ENCODE results near the gene SC5D. TPM values are rescaled to one million over a fixed set of nuclear protein-coding genes. Genes with fewer than 3 reads are reported as not detected.

SC5D gene
- total RNA-seq, 1 donor: 63.7 TPM

DNA sequence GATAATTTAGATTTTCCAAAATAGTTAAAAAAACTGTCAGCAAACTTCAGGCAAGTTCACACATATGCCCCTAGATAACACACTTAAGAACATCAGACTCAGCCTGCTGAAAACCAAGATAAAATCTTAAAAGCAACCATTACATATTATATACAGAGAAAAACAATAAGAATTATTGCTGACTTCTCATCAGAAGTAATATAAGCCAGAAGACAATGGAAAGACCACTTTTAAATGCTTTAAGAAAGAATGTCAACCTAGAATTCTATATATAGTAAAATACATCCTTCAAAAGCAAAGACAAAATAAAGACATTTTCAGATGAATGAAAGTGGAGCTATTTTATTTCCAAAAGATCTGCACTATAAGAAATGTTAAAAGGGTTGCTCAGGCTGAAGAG lies 37.8 kb upstream of the SC5D start:
- H3K79me2 ChIP-seq (ENCODE audit: insufficient read depth, low read length): no peaks in the 10 kb centered on the region
- H3K4me2 ChIP-seq (ENCODE audit: insufficient read depth, low read length): no peak overlapping the region
- peaks cover 3% of the 10 kb centered on the region for H3K4me1 ChIP-seq (ENCODE audit: insufficient read depth, low read length)
- no peaks in the 10 kb centered on the region for H3K27me3 ChIP-seq (ENCODE audit: insufficient read depth, low read length)
- H3K36me3 ChIP-seq (ENCODE audit: insufficient read depth, low read length): no peaks in the 10 kb centered on the region
- no peak for DNase-seq (ENCODE audit: insufficient read length, low spot score, missing footprints)
- TF ChIP-seq CTCF (IDR thresholded peaks at IDR 0.05; ENCODE audit: extremely low read depth, low read depth, low read length): no peak
- no peak overlapping the region for H3K4me3 ChIP-seq (ENCODE audit: insufficient read depth, low read length)
- H3K27ac ChIP-seq (ENCODE audit: low read depth, low read length): no peak overlapping the region
- no peaks in the 10 kb centered on the region for H4K20me1 ChIP-seq (ENCODE audit: insufficient read depth, low read length)
- no peaks in the 10 kb centered on the region for H3K9me3 ChIP-seq (ENCODE audit: low read depth, low read length)
- no peak overlapping the region for H2AFZ ChIP-seq (ENCODE audit: low read length)

DNA sequence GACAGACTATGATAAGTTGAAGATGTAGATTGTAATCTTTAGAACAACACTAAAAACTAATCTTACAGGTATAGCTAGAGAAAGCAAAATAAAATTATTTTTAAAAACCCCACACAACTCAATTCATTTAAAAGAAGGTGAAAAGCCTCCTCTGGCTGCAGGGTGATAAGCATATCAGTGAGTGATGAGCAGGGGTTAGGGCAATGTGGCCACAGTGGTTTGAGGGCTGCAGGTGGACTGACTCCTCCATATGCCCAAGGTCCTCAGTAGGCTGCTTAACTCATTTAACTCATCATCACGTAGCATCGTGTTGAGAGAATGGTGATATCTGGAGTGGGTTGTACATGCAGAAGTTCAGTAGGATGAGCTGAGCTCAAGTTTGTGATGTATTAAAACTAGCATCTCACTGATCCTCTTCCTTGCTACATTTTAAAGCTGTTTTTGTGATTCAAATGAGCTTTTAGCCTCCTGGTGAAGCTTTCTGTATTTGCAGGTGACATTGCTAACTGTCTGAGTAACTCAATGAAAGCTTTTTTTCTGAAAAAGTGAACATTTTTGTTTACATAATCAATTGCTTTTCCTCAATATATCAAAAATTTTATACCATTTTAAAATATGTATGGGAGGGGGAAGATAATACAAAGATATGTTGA lies 37.0 kb upstream of the SC5D start:
- no peak for TF ChIP-seq CTCF (IDR thresholded peaks at IDR 0.05; ENCODE audit: extremely low read depth, low read depth, low read length)
- Histone ChIP-seq H3K79me2 (ENCODE audit: insufficient read depth, low read length) (no peaks in the 10 kb centered on the region), H2AFZ (ENCODE audit: low read length) (no peak overlapping the region), H3K27me3 (ENCODE audit: insufficient read depth, low read length) (no peaks in the 10 kb centered on the region), H3K27ac (ENCODE audit: low read depth, low read length) (no peak overlapping the region), H3K9me3 (ENCODE audit: low read depth, low read length) (no peaks in the 10 kb centered on the region), H4K20me1 (ENCODE audit: insufficient read depth, low read length) (no peaks in the 10 kb centered on the region), H3K4me1 (ENCODE audit: insufficient read depth, low read length) (peaks cover 3% of the 10 kb centered on the region), H3K4me2 (ENCODE audit: insufficient read depth, low read length) (no peak overlapping the region), H3K4me3 (ENCODE audit: insufficient read depth, low read length) (no peak overlapping the region), H3K36me3 (ENCODE audit: insufficient read depth, low read length) (no peaks in the 10 kb centered on the region)
- no peak for DNase-seq (ENCODE audit: insufficient read length, low spot score, missing footprints)

- no peak for DNase-seq (ENCODE audit: insufficient read length, low spot score, missing footprints)
- Histone ChIP-seq H3K4me3 (ENCODE audit: insufficient read depth, low read length) (no peak overlapping the region), H3K36me3 (ENCODE audit: insufficient read depth, low read length) (no peaks in the 10 kb centered on the region), H4K20me1 (ENCODE audit: insufficient read depth, low read length) (no peaks in the 10 kb centered on the region), H3K4me2 (ENCODE audit: insufficient read depth, low read length) (no peak overlapping the region), H2AFZ (ENCODE audit: low read length) (no peak overlapping the region), H3K27me3 (ENCODE audit: insufficient read depth, low read length) (no peaks in the 10 kb centered on the region), H3K4me1 (ENCODE audit: insufficient read depth, low read length) (no peaks in the 10 kb centered on the region), H3K79me2 (ENCODE audit: insufficient read depth, low read length) (no peaks in the 10 kb centered on the region), H3K9me3 (ENCODE audit: low read depth, low read length) (no peaks in the 10 kb centered on the region), H3K27ac (ENCODE audit: low read depth, low read length) (no peak overlapping the region)
- TF ChIP-seq CTCF (IDR thresholded peaks at IDR 0.05; ENCODE audit: extremely low read depth, low read depth, low read length): no peak
Observed at GRCh38 chr11:121257289-121257688, 35.3 kb upstream of the SC5D start.

GRCh38 chr11:121257976-121258375 lies 34.6 kb upstream of the SC5D start:
- no peak for TF ChIP-seq CTCF (IDR thresholded peaks at IDR 0.05; ENCODE audit: extremely low read depth, low read depth, low read length)
- H3K4me1 ChIP-seq (ENCODE audit: insufficient read depth, low read length): no peaks in the 10 kb centered on the region
- peaks cover 1% of the 10 kb centered on the region for H3K27me3 ChIP-seq (ENCODE audit: insufficient read depth, low read length)

More at GRCh38 chr11:121257976-121258375, 34.6 kb upstream of the SC5D start:
- Histone ChIP-seq H3K4me2 (ENCODE audit: insufficient read depth, low read length) (no peak overlapping the region), H3K27ac (ENCODE audit: low read depth, low read length) (no peak overlapping the region), H3K36me3 (ENCODE audit: insufficient read depth, low read length) (no peaks in the 10 kb centered on the region), H4K20me1 (ENCODE audit: insufficient read depth, low read length) (no peaks in the 10 kb centered on the region), H3K4me3 (ENCODE audit: insufficient read depth, low read length) (no peak overlapping the region), H3K9me3 (ENCODE audit: low read depth, low read length) (no peaks in the 10 kb centered on the region), H2AFZ (ENCODE audit: low read length) (no peak overlapping the region), H3K79me2 (ENCODE audit: insufficient read depth, low read length) (no peaks in the 10 kb centered on the region)
- DNase-seq (ENCODE audit: insufficient read length, low spot score, missing footprints): no peak
